T-cell (primary cell): ENCODE data around the gene IWS1. TPM values are rescaled to one million over a fixed set of nuclear protein-coding genes. Genes with fewer than 3 reads are reported as not detected.

Experiments used
- ATAC-seq, 4 experiments: fragments of 200-7000 bp in 3 of 4; fragments of 150-1000 bp in 1 of 4; cut with Tn5 transposase; replicated peaks in 1 of 4; 1 replicate in 3 of 4; 2 replicates in 1 of 4; pipeline ENCODE4 v1.10.0; 2021; ENCODE audit warnings: moderate library complexity in 3 of 4, mild to moderate bottlenecking in 2 of 4, moderate number of reproducible peaks in 1 of 4
- CTCF ChIA-PET, 2 donors: fragments of 300-600 bp; sonication (Branson Sonifier 250); formaldehyde crosslinking; loops; one replicate each; lab custom pipeline; 2022; ENCODE audit warnings: antibody characterized with exemption in 2 of 2; lab: Charles Lee
- POLR2A ChIA-PET, 2 donors: fragments of 300-600 bp; sonication (Branson Sonifier 250); formaldehyde crosslinking; loops; one replicate each; lab custom pipeline; 2022; ENCODE audit warnings: antibody characterized with exemption in 2 of 2; lab: Charles Lee
- DNase-seq, 35 experiments: peaks; one replicate each; pipeline versions ENCODE4 v3.0.0 to v3.0.0-alpha.2; 2013 to 2023
- H3K27ac ChIP-seq: one replicate; pipeline ENCODE4 v1.5.1; 2013; ENCODE audit warnings: low read length
- H3K27me3 ChIP-seq, 2 experiments: replicated peaks in 1 of 2; 1 replicate in 1 of 2; 2 replicates in 1 of 2; pipeline versions ENCODE4 v1.6.1 to v1.7.0; 2013; ENCODE audit warnings: low read length in 1 of 2, mixed read lengths in 1 of 2; ENCODE audit not compliant: control insufficient read depth in 2 of 2, insufficient read depth in 2 of 2; ENCODE audit errors: extremely low read depth in 1 of 2
- H3K36me3 ChIP-seq, 2 donors: 1 replicate in 1 of 2; 2 replicates in 1 of 2; pipeline versions ENCODE4 v1.6.1 to v1.7.0; 2013; ENCODE audit warnings: low read length in 1 of 2; ENCODE audit not compliant: control insufficient read depth in 2 of 2, insufficient read depth in 1 of 2; ENCODE audit errors: extremely low read depth in 1 of 2
- H3K4me1 ChIP-seq, 2 experiments: 1 replicate in 1 of 2; 2 replicates in 1 of 2; pipeline versions ENCODE4 v1.6.1 to v1.7.0; 2013; ENCODE audit warnings: low read length in 2 of 2, mixed read lengths in 1 of 2; ENCODE audit not compliant: insufficient read depth in 2 of 2, control insufficient read depth in 1 of 2; ENCODE audit errors: extremely low read depth in 1 of 2
- H3K4me3 ChIP-seq, 2 donors: 1 replicate in 1 of 2; 2 replicates in 1 of 2; pipeline versions ENCODE4 v1.5.1 to v1.7.0; 2013; ENCODE audit warnings: mild to moderate bottlenecking in 2 of 2, low read length in 1 of 2, moderate library complexity in 1 of 2; ENCODE audit not compliant: control insufficient read depth in 1 of 2; ENCODE audit errors: extremely low read depth in 1 of 2
- H3K9me3 ChIP-seq: 2 replicates; pipeline ENCODE4 v1.7.0; 2013
- H3K27ac Mint-ChIP-seq, 2 donors: one replicate each; pipeline ENCODE4 v1.8.0; 2020 to 2021; ENCODE audit warnings: mild to moderate bottlenecking in 2 of 2, mixed read lengths in 2 of 2
- H3K27me3 Mint-ChIP-seq, 2 donors: one replicate each; pipeline ENCODE4 v1.8.0; 2021 to 2022; ENCODE audit warnings: mixed read lengths in 2 of 2
- H3K36me3 Mint-ChIP-seq: one replicate; pipeline ENCODE4 v1.8.0; 2021; ENCODE audit warnings: mixed read lengths
- H3K4me1 Mint-ChIP-seq, 3 donors: one replicate each; pipeline ENCODE4 v1.8.0; 2020 to 2022; ENCODE audit warnings: mixed read lengths in 3 of 3, mild to moderate bottlenecking in 1 of 3
- H3K4me3 Mint-ChIP-seq, 3 donors: one replicate each; pipeline ENCODE4 v1.8.0; 2020 to 2022; ENCODE audit warnings: mild to moderate bottlenecking in 3 of 3, mixed read lengths in 3 of 3, moderate library complexity in 3 of 3
- H3K9me3 Mint-ChIP-seq, 3 donors: one replicate each; pipeline ENCODE4 v1.8.0; 2020 to 2022; ENCODE audit warnings: mixed read lengths in 3 of 3
- WGBS: methylation state at CpG from one replicate; pipeline ENCODE4 v1.1.5; 2013; ENCODE audit warnings: missing lambda C conversion rate; ENCODE audit not compliant: insufficient coverage; 5-methylcytosine and 5-hydroxymethylcytosine counted together
- total RNA-seq, 35 experiments: library from RNA in 6 of 35; stranded (reverse) in 6 of 35; fragments of 120-200 nt in 1 of 35; gene quantifications; one replicate each; pipeline versions ENCODE4 v1.2.1 to v1.2.4 and lab custom pipeline; 2013 to 2026

The IWS1 gene
- total RNA-seq, 5 donors from 2014 or later (not counting 1 experiment from before 2014, with no cell fraction given) = 20.8 to 47.1 (median 42.6) TPM

GRCh38 chr2:127479219-127479825, 47.0 kb downstream of the IWS1 start:
- POLR2A ChIA-PET = interaction anchor here in 1 of 2 donors (0.6 kb wide), 1 partner anchor 160 kb away, joined by 8 read pairs; no protein-coding TSS in a partner anchor
- peaks cover 31% of the 10 kb centered on the region for H3K36me3 Mint-ChIP-seq
- H3K4me3 Mint-ChIP-seq = no peak overlapping the region
- H3K4me1 Mint-ChIP-seq = no peaks in the 10 kb centered on the region
- CTCF ChIA-PET = interaction anchor here (0.5 to 2.3 kb wide), 22 partner anchors 12 to 411 kb away, joined by 3 to 27 read pairs (median 4); no protein-coding TSS in a partner anchor
- no peak overlapping the region for H3K4me3 ChIP-seq
- H3K27me3 ChIP-seq = no peaks in the 10 kb centered on the region
- H3K27ac Mint-ChIP-seq = no peak overlapping the region
- H3K4me1 ChIP-seq = no peaks in the 10 kb centered on the region
- ATAC-seq = peak in 2 of 4 experiments; percentile 57 to 58
- no peaks in the 10 kb centered on the region for H3K27me3 Mint-ChIP-seq
- H3K36me3 ChIP-seq = peaks cover 5 to 39% of the 10 kb centered on the region in 2 donors
- no peak overlapping the region for H3K27ac ChIP-seq
- no CpG with 5 or more reads among the region's 5 CpGs for WGBS
- DNase-seq = peak in 1 of 35 experiments; percentile 66
- no peaks in the 10 kb centered on the region for H3K9me3 ChIP-seq
- H3K9me3 Mint-ChIP-seq = peaks cover 6 to 13% (median 8%) of the 10 kb centered on the region in 3 donors

- ATAC-seq (no peak), DNase-seq (no peak)
- no peaks in the 10 kb centered on the region for H3K9me3 ChIP-seq
- no peaks in the 10 kb centered on the region for H3K27me3 ChIP-seq
- peaks cover 6 to 13% (median 8%) of the 10 kb centered on the region in 3 donors for H3K9me3 Mint-ChIP-seq
- no peaks in the 10 kb centered on the region for H3K27me3 Mint-ChIP-seq
- no peak overlapping the region for H3K4me3 ChIP-seq
- POLR2A ChIA-PET = interaction anchor here in 1 of 2 donors (0.6 kb wide), 2 partner anchors 54 to 615 kb away, joined by 3 to 5 read pairs; partner anchors contain the start of gene UGGT1
- H3K27ac ChIP-seq = no peak overlapping the region
- H3K27ac Mint-ChIP-seq = no peak overlapping the region
- CTCF ChIA-PET = interaction anchor here in 1 of 2 donors (0.5 to 1.4 kb wide), 3 partner anchors 77 to 408 kb away, joined by 3 to 4 read pairs (median 3); no protein-coding TSS in a partner anchor
- no peak overlapping the region for H3K4me3 Mint-ChIP-seq
- H3K4me1 ChIP-seq = no peaks in the 10 kb centered on the region
- peaks cover 13% of the 10 kb centered on the region for H3K36me3 Mint-ChIP-seq
- H3K4me1 Mint-ChIP-seq = no peaks in the 10 kb centered on the region
- WGBS = 95% methylated on average over 2 of the region's 2 CpGs
- H3K36me3 ChIP-seq = peaks cover 0 to 10% of the 10 kb centered on the region in 2 donors
Measured at GRCh38 chr2:127475788-127476187, 50.5 kb downstream of the IWS1 start.

- no peak overlapping the region for H3K27ac Mint-ChIP-seq
- Histone ChIP-seq H3K4me3 (no peak overlapping the region), H3K9me3 (no peaks in the 10 kb centered on the region), H3K4me1 (no peaks in the 10 kb centered on the region), H3K36me3 (peaks cover 3 to 8% of the 10 kb centered on the region in 2 donors), H3K27ac (no peak overlapping the region), H3K27me3 (no peaks in the 10 kb centered on the region)
- H3K4me1 Mint-ChIP-seq = no peaks in the 10 kb centered on the region
- peaks cover 6 to 13% (median 8%) of the 10 kb centered on the region in 3 donors for H3K9me3 Mint-ChIP-seq
- ChIA-PET POLR2A (no interaction called here), CTCF (interaction anchor here in 1 of 2 donors (0.6 kb wide), 1 partner anchor 13 kb away, joined by 6 read pairs; no protein-coding TSS in a partner anchor)
- H3K36me3 Mint-ChIP-seq = peaks cover 34% of the 10 kb centered on the region
- DNase-seq = no peak
- no CpG with 5 or more reads among the region's 1 CpG for WGBS
- H3K4me3 Mint-ChIP-seq = no peak overlapping the region
- no peak for ATAC-seq
- no peaks in the 10 kb centered on the region for H3K27me3 Mint-ChIP-seq
Measured at GRCh38 chr2:127472268-127472667, 54.0 kb downstream of the IWS1 start.

GRCh38 chr2:127471286-127471988, 54.9 kb downstream of the IWS1 start:
- Histone ChIP-seq H3K27ac (no peak overlapping the region), H3K27me3 (no peaks in the 10 kb centered on the region), H3K36me3 (peaks cover 3 to 8% of the 10 kb centered on the region in 2 donors), H3K9me3 (no peaks in the 10 kb centered on the region), H3K4me3 (no peak overlapping the region), H3K4me1 (no peaks in the 10 kb centered on the region)
- DNase-seq (no peak), ATAC-seq (no peak)
- 100% methylated on average over 1 of the region's 4 CpGs for WGBS
- H3K27me3 Mint-ChIP-seq = no peaks in the 10 kb centered on the region
- H3K4me3 Mint-ChIP-seq = no peak overlapping the region
- ChIA-PET CTCF (no interaction called here), POLR2A (no interaction called here)
- H3K27ac Mint-ChIP-seq = no peak overlapping the region
- H3K36me3 Mint-ChIP-seq = peaks cover 36% of the 10 kb centered on the region
- H3K9me3 Mint-ChIP-seq = peaks cover 6 to 13% (median 8%) of the 10 kb centered on the region in 3 donors
- H3K4me1 Mint-ChIP-seq = no peaks in the 10 kb centered on the region

- ATAC-seq = no peak
- Mint-ChIP-seq H3K4me3 (no peak overlapping the region), H3K27me3 (no peaks in the 10 kb centered on the region), H3K9me3 (peaks cover 0 to under 1% (median 0%) of the 10 kb centered on the region in 3 donors), H3K4me1 (peaks cover 8 to 9% (median 9%) of the 10 kb centered on the region in 3 donors), H3K36me3 (peaks cover 24% of the 10 kb centered on the region), H3K27ac (no peak overlapping the region)
- H3K27me3 ChIP-seq = no peaks in the 10 kb centered on the region
- H3K9me3 ChIP-seq = no peaks in the 10 kb centered on the region
- DNase-seq = no peak
- POLR2A ChIA-PET = no interaction called here
- peaks cover 0 to 5% of the 10 kb centered on the region in 2 experiments for H3K4me1 ChIP-seq
- no CpG with 5 or more reads among the region's 2 CpGs for WGBS
- H3K36me3 ChIP-seq = peaks cover 3 to 8% of the 10 kb centered on the region in 2 donors
- H3K27ac ChIP-seq = no peak overlapping the region
- H3K4me3 ChIP-seq = no peak overlapping the region
- CTCF ChIA-PET = no interaction called here
Measured at GRCh38 chr2:127469974-127470373, 56.3 kb downstream of the IWS1 start.

- H3K27ac Mint-ChIP-seq = no peak overlapping the region
- CTCF ChIA-PET = interaction anchor here in 1 of 2 donors (0.5 kb wide), 1 partner anchor 273 kb away, joined by 3 read pairs; no protein-coding TSS in a partner anchor
- peaks cover 17 to 18% (median 17%) of the 10 kb centered on the region in 3 donors for H3K4me1 Mint-ChIP-seq
- DNase-seq = no peak
- 95% methylated on average over 8 of the region's 8 CpGs for WGBS
- no peak overlapping the region for H3K27ac ChIP-seq
- H3K9me3 Mint-ChIP-seq = no peaks in the 10 kb centered on the region
- no peaks in the 10 kb centered on the region for H3K27me3 Mint-ChIP-seq
- peaks cover 3 to 8% of the 10 kb centered on the region in 2 donors for H3K36me3 ChIP-seq
- H3K36me3 Mint-ChIP-seq = peaks cover 23% of the 10 kb centered on the region
- no peaks in the 10 kb centered on the region for H3K9me3 ChIP-seq
- no peak for ATAC-seq
- peaks cover 0 to 11% of the 10 kb centered on the region in 2 experiments for H3K4me1 ChIP-seq
- H3K27me3 ChIP-seq = no peaks in the 10 kb centered on the region
- no peak overlapping the region for H3K4me3 Mint-ChIP-seq
- H3K4me3 ChIP-seq = no peak overlapping the region
- POLR2A ChIA-PET = no interaction called here
Measured at GRCh38 chr2:127469051-127469450, 57.2 kb downstream of the IWS1 start.
